Glutamatergic neuron (in vitro differentiated cells): Measurements from ENCODE around the gene FYCO1. TPM values are rescaled to one million over a fixed set of nuclear protein-coding genes. Genes with fewer than 3 reads are reported as not detected.

ENCODE experiments used
- DNase-seq: peaks from one replicate; pipeline ENCODE4 v3.0.0; 2022
- H3K27ac Mint-ChIP-seq: one replicate; pipeline ENCODE4 v1.8.0; 2020; ENCODE audit warnings: mild to moderate bottlenecking, mixed read lengths, inconsistent platforms; ENCODE audit not compliant: unreplicated experiment
- H3K27me3 Mint-ChIP-seq: one replicate; pipeline ENCODE4 v1.8.0; 2020; ENCODE audit warnings: mild to moderate bottlenecking, moderate library complexity, mixed read lengths, inconsistent platforms; ENCODE audit not compliant: unreplicated experiment
- H3K36me3 Mint-ChIP-seq: one replicate; pipeline ENCODE4 v1.8.0; 2020; ENCODE audit warnings: mild to moderate bottlenecking, mixed read lengths, inconsistent platforms; ENCODE audit not compliant: unreplicated experiment
- H3K4me1 Mint-ChIP-seq: one replicate; pipeline ENCODE4 v1.8.0; 2020; ENCODE audit warnings: mild to moderate bottlenecking, low read depth, mixed read lengths, inconsistent platforms; ENCODE audit not compliant: unreplicated experiment
- H3K4me3 Mint-ChIP-seq: one replicate; pipeline ENCODE4 v1.8.0; 2020; ENCODE audit warnings: mild to moderate bottlenecking, mixed read lengths, inconsistent platforms; ENCODE audit not compliant: unreplicated experiment
- H3K9me3 Mint-ChIP-seq: one replicate; pipeline ENCODE4 v1.8.0; 2020; ENCODE audit warnings: mild to moderate bottlenecking, moderate library complexity, mixed read lengths, inconsistent platforms; ENCODE audit not compliant: unreplicated experiment
- CTCF ChIP-seq: fragments of 200-600 bp; sonication (generic); IDR thresholded peaks from one replicate; pipeline ENCODE4 v1.5.0; 2021; ENCODE audit not compliant: partially characterized antibody, unreplicated experiment
- total RNA-seq: library from RNA; stranded (reverse); fragmentation: NEBNext Ultra II Directional; extraction: Animal tissue kit (Norgen Biotek cat#: 25700); gene quantifications from one replicate; pipeline ENCODE4 v1.2.1, GENCODE V29; 2021; ENCODE audit not compliant: unreplicated experiment

FYCO1 gene
- total RNA-seq, 1 donor from 2014 or later = 3.8 TPM

GRCh38 chr3:46025139-46025538, 29.5 kb upstream of the FYCO1 start:
- Mint-ChIP-seq H3K4me3 (no peak overlapping the region), H3K27ac (no peak overlapping the region), H3K36me3 (peaks cover 23% of the 10 kb centered on the region), H3K9me3 (no peaks in the 10 kb centered on the region), H3K4me1 (no peaks in the 10 kb centered on the region), H3K27me3 (no peaks in the 10 kb centered on the region)
- TF ChIP-seq CTCF = no peak
- DNase-seq = no peak

- Mint-ChIP-seq H3K9me3 (no peaks in the 10 kb centered on the region), H3K4me1 (no peaks in the 10 kb centered on the region), H3K36me3 (peaks cover 23% of the 10 kb centered on the region), H3K4me3 (no peak overlapping the region), H3K27ac (no peak overlapping the region), H3K27me3 (no peaks in the 10 kb centered on the region)
- no peak for DNase-seq
- no peak for TF ChIP-seq CTCF
Observed at GRCh38 chr3:46024131-46024530, 28.5 kb upstream of the FYCO1 start.

- DNase-seq = no peak
- Mint-ChIP-seq H3K4me3 (no peak overlapping the region), H3K9me3 (peaks cover 1% of the 10 kb centered on the region), H3K27me3 (peaks cover 3% of the 10 kb centered on the region), H3K27ac (no peak overlapping the region), H3K36me3 (peaks cover 22% of the 10 kb centered on the region), H3K4me1 (no peaks in the 10 kb centered on the region)
- no peak for TF ChIP-seq CTCF
Observed at GRCh38 chr3:46022909-46023785, 27.5 kb upstream of the FYCO1 start.

GRCh38 chr3:46021516-46021915, 25.9 kb upstream of the FYCO1 start:
- no peak overlapping the region for H3K4me3 Mint-ChIP-seq
- peaks cover 3% of the 10 kb centered on the region for H3K27me3 Mint-ChIP-seq
- H3K36me3 Mint-ChIP-seq = peaks cover 13% of the 10 kb centered on the region
- H3K27ac Mint-ChIP-seq = no peak overlapping the region
- DNase-seq = no peak
- peaks cover 3% of the 10 kb centered on the region for H3K9me3 Mint-ChIP-seq
- TF ChIP-seq CTCF = no peak
- no peaks in the 10 kb centered on the region for H3K4me1 Mint-ChIP-seq

- TF ChIP-seq CTCF = no peak
- Mint-ChIP-seq H3K4me3 (no peak overlapping the region), H3K27me3 (peaks cover 3% of the 10 kb centered on the region), H3K9me3 (peaks cover 3% of the 10 kb centered on the region), H3K27ac (no peak overlapping the region), H3K4me1 (no peaks in the 10 kb centered on the region), H3K36me3 (peaks cover 13% of the 10 kb centered on the region)
- no peak for DNase-seq
Observed at GRCh38 chr3:46020766-46021510, 25.3 kb upstream of the FYCO1 start.
